Keratinocyte (primary cell): ENCODE results near the gene ANKRD28. TPM values are rescaled to one million over a fixed set of nuclear protein-coding genes. Genes with fewer than 3 reads are reported as not detected.

Source experiments
- DNase-seq: peaks from one replicate; pipeline ENCODE4 v3.0.0-alpha.2; 2011; ENCODE audit warnings: low read depth, missing footprints, low spot score
- FAIRE-seq: peaks from 2 replicates; lab custom pipeline; 2011; peaks lifted over from hg19 to GRCh38; lab: Jason Lieb, UNC
- H2AFZ ChIP-seq: 2 replicates; pipeline ENCODE4 v1.6.0; 2012; ENCODE audit warnings: low read length, control low read depth, inconsistent platforms; ENCODE audit not compliant: control insufficient read depth
- H3K27ac ChIP-seq: 2 replicates; pipeline ENCODE4 v1.5.1; 2011; ENCODE audit warnings: low read length; ENCODE audit not compliant: control insufficient read depth, insufficient read depth
- H3K27me3 ChIP-seq: 3 replicates; pipeline ENCODE4 v1.6.0; 2011; ENCODE audit warnings: low read length; ENCODE audit not compliant: control insufficient read depth, insufficient read depth; ENCODE audit errors: extremely low read depth
- H3K36me3 ChIP-seq, 2 experiments: 2 replicates in 1 of 2; 3 replicates in 1 of 2; pipeline ENCODE4 v1.5.1; 2011; ENCODE audit warnings: low read length in 2 of 2, mild to moderate bottlenecking in 1 of 2; ENCODE audit not compliant: control insufficient read depth in 2 of 2, insufficient read depth in 2 of 2; ENCODE audit errors: extremely low read depth in 1 of 2
- H3K4me1 ChIP-seq: 3 replicates; pipeline ENCODE4 v1.5.1; 2011; ENCODE audit warnings: low read length; ENCODE audit not compliant: control insufficient read depth, insufficient read depth; ENCODE audit errors: extremely low read depth
- H3K4me2 ChIP-seq: 3 replicates; pipeline ENCODE4 v1.6.0; 2011; ENCODE audit warnings: low read depth, low read length; ENCODE audit not compliant: control insufficient read depth, insufficient read depth; ENCODE audit errors: extremely low read depth
- H3K4me3 ChIP-seq, 3 experiments: fragments of 200-600 bp in 1 of 3; sonication (generic) in 1 of 3; 2 replicates in 2 of 3; 3 replicates in 1 of 3; pipeline ENCODE4 v1.5.1; 2011 to 2016; ENCODE audit warnings: low read length in 3 of 3, mild to moderate bottlenecking in 3 of 3, control low read depth in 2 of 3, inconsistent platforms in 1 of 3, low read depth in 1 of 3, mixed read lengths in 1 of 3, mixed run types in 1 of 3, moderate library complexity in 1 of 3; ENCODE audit not compliant: control insufficient read depth in 2 of 3, insufficient read depth in 2 of 3; ENCODE audit errors: extremely low read depth in 1 of 3
- H3K79me2 ChIP-seq: 2 replicates; pipeline ENCODE4 v1.6.0; 2012; ENCODE audit warnings: low read length; ENCODE audit not compliant: control insufficient read depth, insufficient read depth
- H3K9ac ChIP-seq: 3 replicates; pipeline ENCODE4 v1.6.0; 2011; ENCODE audit warnings: low read length; ENCODE audit not compliant: control insufficient read depth, insufficient read depth; ENCODE audit errors: extremely low read depth
- H3K9me1 ChIP-seq: 3 replicates; pipeline ENCODE4 v1.6.0; 2011; ENCODE audit warnings: low read length; ENCODE audit not compliant: control insufficient read depth, insufficient read depth; ENCODE audit errors: extremely low read depth
- H3K9me3 ChIP-seq: 2 replicates; pipeline ENCODE4 v1.5.1; 2012; ENCODE audit warnings: low read depth, low read length; ENCODE audit not compliant: control insufficient read depth
- H4K20me1 ChIP-seq: 3 replicates; pipeline ENCODE4 v1.6.0; 2011; ENCODE audit warnings: low read length; ENCODE audit not compliant: control insufficient read depth, insufficient read depth; ENCODE audit errors: extremely low read depth
- EZH2 ChIP-seq: IDR thresholded peaks from one replicate; pipeline ENCODE4 v1.6.1; 2012; ENCODE audit warnings: inconsistent platforms, mild to moderate bottlenecking, low read length, moderate library complexity
- dilution Hi-C: fragments of 300-500 bp; cut with MboI; formaldehyde crosslinking; loops from one replicate; pipeline ENCODE4 v1.7.0; 2020; ENCODE audit warnings: low sequenced_read_pairs; ENCODE audit not compliant: extremely low pct_ligation_motif_present
- polyA plus RNA-seq, 5 experiments: library from polyadenylated mRNA; depleted of rRNA in 3 of 5; stranded (reverse) in 3 of 5; stranded (forward) in 1 of 5; unstranded in 1 of 5; fragments of >200 nt; gene quantifications; 1 replicate in 1 of 5; 2 replicates in 3 of 5; 3 replicates in 1 of 5; pipeline versions ENCODE4 v1.2.1 to v1.2.3, GENCODE V29; 2011 to 2012; ENCODE audit warnings: missing spikeins in 2 of 5, low read depth in 1 of 5, low replicate concordance in 1 of 5
- TF ChIP-seq, protein P1 (sequence below), 3 experiments: IDR thresholded peaks in 1 of 3; conservative IDR thresholded peaks in 1 of 3; optimal IDR thresholded peaks in 1 of 3; 2 replicates in 2 of 3; 3 replicates in 1 of 3; pipeline versions ENCODE3 to v1.5.1; 2011; ENCODE audit warnings: low read length in 3 of 3, mild to moderate bottlenecking in 3 of 3, moderate library complexity in 2 of 3, control low read depth in 1 of 3, inconsistent platforms in 1 of 3; ENCODE audit not compliant: insufficient read depth in 2 of 3; ENCODE audit errors: extremely low read depth in 1 of 3

Gene ANKRD28
- polyA plus RNA-seq, 1 donor (not counting 4 experiments of a cell fraction or from before 2014, with no cell fraction given) = 32.7 TPM

DNA sequence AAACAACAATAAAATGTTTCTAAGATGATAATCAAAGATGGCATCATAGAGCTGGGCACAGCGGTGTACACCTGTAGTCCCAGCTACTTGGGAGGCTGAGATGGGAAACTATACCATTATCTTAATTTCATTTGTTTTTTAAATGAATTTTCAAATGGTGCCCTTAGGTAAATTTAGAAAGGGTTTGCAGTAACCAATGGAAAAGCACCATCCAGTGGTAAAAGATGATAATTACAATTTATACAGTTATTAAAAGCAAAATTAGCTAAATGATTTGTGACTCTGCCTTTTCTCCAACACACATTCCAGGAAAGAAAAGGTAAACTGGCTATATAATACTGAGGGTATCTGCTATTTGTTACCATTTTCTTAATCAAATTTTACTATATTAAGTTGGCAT, 14.4 kb upstream of the ANKRD28 start:
- H3K79me2 ChIP-seq = peaks cover 34% of the 10 kb centered on the region
- no peaks in the 10 kb centered on the region for H3K36me3 ChIP-seq
- dilution Hi-C loops = no loop called here
- H3K4me2 ChIP-seq = no peak overlapping the region
- DNase-seq = no peak
- FAIRE-seq = no peak
- no peaks in the 10 kb centered on the region for H3K9me1 ChIP-seq
- H3K9ac ChIP-seq = no peak overlapping the region
- H4K20me1 ChIP-seq = no peaks in the 10 kb centered on the region
- H2AFZ ChIP-seq = no peak overlapping the region
- H3K9me3 ChIP-seq = no peaks in the 10 kb centered on the region
- H3K27me3 ChIP-seq = no peaks in the 10 kb centered on the region
- H3K27ac ChIP-seq = no peak overlapping the region
- no peak overlapping the region for H3K4me3 ChIP-seq
- TF ChIP-seq, protein P1, sequence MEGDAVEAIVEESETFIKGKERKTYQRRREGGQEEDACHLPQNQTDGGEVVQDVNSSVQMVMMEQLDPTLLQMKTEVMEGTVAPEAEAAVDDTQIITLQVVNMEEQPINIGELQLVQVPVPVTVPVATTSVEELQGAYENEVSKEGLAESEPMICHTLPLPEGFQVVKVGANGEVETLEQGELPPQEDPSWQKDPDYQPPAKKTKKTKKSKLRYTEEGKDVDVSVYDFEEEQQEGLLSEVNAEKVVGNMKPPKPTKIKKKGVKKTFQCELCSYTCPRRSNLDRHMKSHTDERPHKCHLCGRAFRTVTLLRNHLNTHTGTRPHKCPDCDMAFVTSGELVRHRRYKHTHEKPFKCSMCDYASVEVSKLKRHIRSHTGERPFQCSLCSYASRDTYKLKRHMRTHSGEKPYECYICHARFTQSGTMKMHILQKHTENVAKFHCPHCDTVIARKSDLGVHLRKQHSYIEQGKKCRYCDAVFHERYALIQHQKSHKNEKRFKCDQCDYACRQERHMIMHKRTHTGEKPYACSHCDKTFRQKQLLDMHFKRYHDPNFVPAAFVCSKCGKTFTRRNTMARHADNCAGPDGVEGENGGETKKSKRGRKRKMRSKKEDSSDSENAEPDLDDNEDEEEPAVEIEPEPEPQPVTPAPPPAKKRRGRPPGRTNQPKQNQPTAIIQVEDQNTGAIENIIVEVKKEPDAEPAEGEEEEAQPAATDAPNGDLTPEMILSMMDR (optimal IDR thresholded peaks at IDR 0.05 in 1 of 3, IDR thresholded peaks at IDR 0.05 in 1 of 3, conservative IDR thresholded peaks at IDR 0.05 in 1 of 3; ENCODE audit: extremely low read depth in 1 of 3, insufficient read depth in 2 of 3, low read length in 3 of 3) = peak in 2 of 3 experiments; percentile 16 to 20
- TF ChIP-seq EZH2 = no peak
- no peaks in the 10 kb centered on the region for H3K4me1 ChIP-seq

DNA sequence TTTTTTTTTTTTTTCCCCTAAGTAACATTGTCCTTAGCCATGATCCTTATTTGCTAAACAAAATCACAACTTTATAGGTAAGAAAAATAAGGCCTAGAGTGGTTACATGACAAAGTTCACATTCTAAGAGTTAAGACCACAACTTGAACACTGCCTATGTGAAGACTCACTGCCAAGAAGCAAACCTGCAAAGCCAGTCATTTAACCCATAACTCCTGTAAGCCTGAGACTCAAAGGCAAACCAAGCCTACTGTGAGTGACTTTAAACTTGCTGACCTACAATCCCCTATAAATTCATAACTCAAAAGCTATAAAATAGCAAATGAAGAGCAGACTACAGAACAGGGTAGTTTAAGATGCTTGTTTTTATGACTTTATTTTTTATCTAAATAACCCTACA, 12.9 kb upstream of the ANKRD28 start:
- Histone ChIP-seq H3K9me3 (no peaks in the 10 kb centered on the region), H3K79me2 (peaks cover 29% of the 10 kb centered on the region), H3K4me2 (no peak overlapping the region), H3K4me3 (no peak overlapping the region), H3K27ac (no peak overlapping the region), H3K9ac (no peak overlapping the region), H3K4me1 (no peaks in the 10 kb centered on the region), H2AFZ (no peak overlapping the region), H3K9me1 (no peaks in the 10 kb centered on the region), H4K20me1 (no peaks in the 10 kb centered on the region), H3K27me3 (no peaks in the 10 kb centered on the region), H3K36me3 (no peaks in the 10 kb centered on the region)
- DNase-seq = no peak
- dilution Hi-C loops = no loop called here
- TF ChIP-seq EZH2 = no peak
- TF ChIP-seq, protein P1 (optimal IDR thresholded peaks at IDR 0.05 in 1 of 3, IDR thresholded peaks at IDR 0.05 in 1 of 3, conservative IDR thresholded peaks at IDR 0.05 in 1 of 3; ENCODE audit: extremely low read depth in 1 of 3, insufficient read depth in 2 of 3, low read length in 3 of 3) = no peak
- FAIRE-seq = no peak
